ENCODE results near the gene VTI1A.

The VTI1A gene

DNA sequence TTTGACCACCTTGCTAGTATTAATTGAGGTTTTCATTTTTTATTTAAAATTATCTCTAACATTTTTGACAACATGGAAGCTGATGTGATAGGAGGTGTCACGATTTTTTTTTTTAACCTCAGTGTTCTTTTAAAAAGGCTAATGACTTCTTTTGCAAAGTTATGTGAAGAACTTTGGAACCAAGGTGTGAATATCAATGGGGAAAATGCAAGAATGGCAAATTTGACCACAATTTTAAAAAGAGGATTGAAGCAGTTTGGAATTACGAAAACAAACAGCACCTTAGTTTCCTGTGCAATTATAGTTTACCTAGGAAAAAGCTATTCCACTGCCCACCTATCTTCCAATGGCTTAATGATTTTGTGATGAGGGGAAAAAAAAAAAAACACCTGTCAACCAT lies 232.4 kb downstream of the VTI1A start:
- no peak for DNase-seq (ENCODE audit: low spot score)

- no peak for DNase-seq (ENCODE audit: low spot score)
Observed at GRCh38 chr10:112680586-112680985, 233.6 kb downstream of the VTI1A start.

- no peak for DNase-seq (ENCODE audit: low spot score)
Observed at GRCh38 chr10:112687647-112688046, 240.6 kb downstream of the VTI1A start.

DNA sequence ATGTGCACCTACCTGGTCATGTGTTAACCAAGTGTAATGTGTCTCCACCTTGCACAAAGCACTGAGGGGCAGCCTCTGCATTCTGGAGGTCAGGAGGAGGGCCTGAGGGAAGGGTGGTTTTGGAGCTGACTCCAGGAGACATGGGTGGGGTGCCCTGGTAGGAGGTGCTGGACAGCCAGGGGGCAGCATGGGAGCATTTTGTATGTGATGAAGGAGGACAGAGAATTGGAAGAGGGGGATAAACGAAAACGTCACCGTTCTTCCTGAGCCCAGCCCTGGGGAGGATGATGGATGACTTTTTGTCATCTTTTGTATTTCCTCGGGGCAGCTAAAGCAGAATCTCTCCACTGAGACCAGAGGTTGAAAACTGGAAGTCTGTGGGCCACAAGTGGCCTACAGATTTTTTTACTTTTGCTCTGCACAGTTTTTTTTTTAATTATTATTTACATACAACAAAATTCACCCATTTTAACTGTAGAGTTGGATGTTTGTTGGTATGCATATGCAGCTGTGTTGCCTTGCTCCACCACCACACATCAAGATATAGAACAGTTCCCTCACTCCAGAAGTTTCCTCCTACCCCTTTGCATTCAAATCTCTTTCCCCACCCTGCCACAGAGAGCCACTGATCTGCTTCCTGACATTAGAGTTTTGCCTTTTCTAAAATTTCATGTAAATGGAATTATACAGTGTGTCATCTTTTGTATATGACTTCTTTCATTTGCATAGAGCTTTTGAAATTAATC lies 242.5 kb downstream of the VTI1A start:
- DNase-seq (ENCODE audit: low spot score): no peak

GRCh38 chr10:112695539-112695938 lies 248.5 kb downstream of the VTI1A start:
- DNase-seq (ENCODE audit: low spot score): no peak

GRCh38 chr10:112696592-112696991 lies 249.6 kb downstream of the VTI1A start:
- no peak for DNase-seq (ENCODE audit: low spot score)

GRCh38 chr10:112698133-112698817 lies 251.3 kb downstream of the VTI1A start:
- no peak for DNase-seq (ENCODE audit: low spot score)

GRCh38 chr10:112698818-112699164 lies 251.8 kb downstream of the VTI1A start:
- DNase-seq (ENCODE audit: low spot score): no peak

- no peak for DNase-seq (ENCODE audit: low spot score)
Observed at GRCh38 chr10:112700215-112700671, 253.2 kb downstream of the VTI1A start.

DNA sequence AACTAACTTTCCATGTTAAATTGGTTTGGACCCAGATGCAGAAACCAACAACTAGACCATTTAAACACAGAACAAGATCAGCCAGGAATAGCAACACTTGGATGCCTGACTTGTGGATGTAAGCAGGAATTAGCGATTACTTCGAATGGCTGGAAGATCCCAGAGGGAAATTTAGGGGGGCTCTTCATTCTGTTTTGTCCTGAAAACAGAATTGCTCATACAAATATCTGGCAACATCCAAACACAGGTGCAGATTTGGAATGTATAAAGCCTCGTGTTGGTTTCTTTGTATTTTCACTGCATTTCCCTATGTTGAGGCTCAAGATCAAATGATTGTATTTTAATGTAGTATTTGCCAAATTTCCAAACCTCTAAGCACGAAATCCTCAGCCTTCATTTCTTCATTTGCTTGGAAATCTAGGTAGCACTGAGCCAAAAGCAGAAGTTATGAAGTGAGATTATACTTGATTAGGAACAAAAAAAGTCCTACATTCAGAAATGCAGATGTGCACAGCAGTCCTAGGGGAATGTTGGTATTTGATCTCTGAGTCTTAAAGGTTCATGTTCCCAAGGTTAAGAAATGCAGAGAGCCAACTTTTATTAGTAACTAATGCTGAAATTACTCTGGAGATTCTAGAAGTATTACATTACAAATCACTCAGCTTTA lies 254.3 kb downstream of the VTI1A start:
- DNase-seq (ENCODE audit: low spot score): no peak

DNA sequence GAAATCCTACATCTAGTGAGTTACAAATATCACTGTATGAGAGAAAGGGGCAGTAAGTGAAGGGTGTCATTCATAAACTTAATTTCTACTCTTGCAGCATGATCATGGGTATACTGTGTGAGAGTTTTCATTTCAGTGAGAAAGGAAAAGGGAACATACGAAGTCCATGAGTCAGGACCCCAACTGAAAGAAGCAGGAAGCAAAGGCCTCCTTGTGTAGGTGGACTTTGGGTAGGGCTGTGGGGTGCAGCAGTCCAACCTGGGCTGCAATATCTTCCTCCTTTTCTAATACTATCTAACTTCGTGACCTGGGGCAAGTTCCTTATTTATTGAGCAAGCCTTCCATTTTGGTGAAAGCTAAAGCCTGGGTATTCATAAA lies 254.9 kb downstream of the VTI1A start:
- no peak for DNase-seq (ENCODE audit: low spot score)

GRCh38 chr10:112706577-112706976 lies 259.6 kb downstream of the VTI1A start:
- no peak for DNase-seq (ENCODE audit: low spot score)

- no peak for DNase-seq (ENCODE audit: low spot score)
Observed at GRCh38 chr10:112708461-112708860, 261.4 kb downstream of the VTI1A start.

DNA sequence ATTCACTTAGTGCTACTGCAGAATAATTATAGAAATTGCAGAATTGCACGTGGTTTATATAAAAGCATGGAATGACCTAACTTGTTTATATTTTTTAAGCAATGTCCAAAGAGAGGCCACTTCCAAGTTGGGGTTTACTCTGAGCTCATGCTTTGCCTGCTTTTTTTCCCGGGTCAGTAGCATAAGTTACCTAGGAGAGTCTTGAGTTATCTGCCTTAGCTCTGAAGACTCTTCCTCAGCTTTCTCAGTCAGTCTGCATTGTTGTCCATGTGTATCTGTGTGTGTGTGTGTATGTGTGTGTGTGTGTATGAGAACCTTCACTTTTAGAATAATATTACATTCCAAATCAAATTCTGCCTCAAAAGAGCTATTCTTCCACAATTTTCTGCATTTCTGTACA lies 263.5 kb downstream of the VTI1A start:
- DNase-seq (ENCODE audit: low spot score): no peak

GRCh38 chr10:112711366-112711765 lies 264.4 kb downstream of the VTI1A start:
- no peak for DNase-seq (ENCODE audit: low spot score)

DNA sequence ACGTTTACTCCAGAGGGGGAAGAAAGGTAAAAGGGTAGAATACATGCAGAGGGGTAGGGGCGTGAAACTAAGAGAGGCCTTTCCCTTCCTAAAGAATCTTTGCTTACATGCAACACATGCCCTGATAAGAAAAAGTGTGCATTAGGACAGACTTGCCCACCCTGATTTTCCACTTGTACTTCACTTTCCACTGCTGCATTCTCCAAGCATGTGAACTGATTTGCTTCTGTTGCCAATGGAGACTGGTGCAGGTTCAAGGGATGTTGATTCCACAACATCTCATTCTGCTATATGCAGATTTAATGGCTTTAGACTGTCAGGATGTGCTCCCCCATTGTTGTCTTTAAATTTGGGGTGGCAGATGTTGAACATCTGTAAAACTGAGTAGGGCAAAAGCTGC lies 265.5 kb downstream of the VTI1A start:
- DNase-seq (ENCODE audit: low spot score): no peak

DNA sequence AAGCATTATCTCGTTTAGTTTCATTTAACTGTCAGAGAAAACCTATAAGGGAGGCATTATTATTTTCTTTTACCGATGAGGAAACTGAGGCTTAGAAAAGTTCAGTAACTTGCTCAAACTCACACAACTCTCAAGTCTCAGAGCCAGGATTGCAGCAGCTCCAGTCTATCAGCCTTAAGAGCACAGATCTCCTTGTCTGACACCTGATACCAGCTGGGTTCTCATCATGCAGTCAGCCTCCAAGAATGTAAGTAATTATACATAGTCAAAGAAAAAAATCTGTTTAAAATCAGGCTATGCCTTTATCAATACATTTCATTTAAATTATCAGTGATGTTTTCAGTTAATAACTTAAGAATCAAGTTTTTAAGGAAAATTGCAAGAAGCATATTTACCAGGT lies 266.4 kb downstream of the VTI1A start:
- DNase-seq (ENCODE audit: low spot score): no peak

GRCh38 chr10:112715581-112715980 lies 268.6 kb downstream of the VTI1A start:
- no peak for DNase-seq (ENCODE audit: low spot score)

- no peak for DNase-seq (ENCODE audit: low spot score)
Observed at GRCh38 chr10:112716076-112716475, 269.1 kb downstream of the VTI1A start.

GRCh38 chr10:112716924-112717413 lies 270.0 kb downstream of the VTI1A start:
- no peak for DNase-seq (ENCODE audit: low spot score)

DNA sequence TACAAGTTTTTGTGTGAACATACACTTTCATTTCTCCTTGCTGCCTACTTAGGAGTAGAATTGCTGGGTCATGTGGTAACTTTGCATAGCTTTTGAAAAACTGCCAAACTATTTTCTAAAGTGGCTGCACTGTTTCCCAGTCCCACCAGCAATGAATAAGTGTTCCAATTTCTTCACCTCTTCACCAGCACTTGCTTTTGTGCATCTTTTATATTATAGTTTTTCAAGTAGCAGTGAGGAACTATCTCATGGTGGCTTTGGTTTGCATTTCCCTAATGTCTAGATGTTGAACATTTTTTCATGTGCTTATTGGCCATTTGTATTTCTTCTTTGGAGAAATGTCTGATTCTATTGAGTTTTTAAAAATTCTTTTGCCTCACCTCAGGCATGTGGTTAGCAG lies 273.2 kb downstream of the VTI1A start:
- no peak for DNase-seq (ENCODE audit: low spot score)

DNA sequence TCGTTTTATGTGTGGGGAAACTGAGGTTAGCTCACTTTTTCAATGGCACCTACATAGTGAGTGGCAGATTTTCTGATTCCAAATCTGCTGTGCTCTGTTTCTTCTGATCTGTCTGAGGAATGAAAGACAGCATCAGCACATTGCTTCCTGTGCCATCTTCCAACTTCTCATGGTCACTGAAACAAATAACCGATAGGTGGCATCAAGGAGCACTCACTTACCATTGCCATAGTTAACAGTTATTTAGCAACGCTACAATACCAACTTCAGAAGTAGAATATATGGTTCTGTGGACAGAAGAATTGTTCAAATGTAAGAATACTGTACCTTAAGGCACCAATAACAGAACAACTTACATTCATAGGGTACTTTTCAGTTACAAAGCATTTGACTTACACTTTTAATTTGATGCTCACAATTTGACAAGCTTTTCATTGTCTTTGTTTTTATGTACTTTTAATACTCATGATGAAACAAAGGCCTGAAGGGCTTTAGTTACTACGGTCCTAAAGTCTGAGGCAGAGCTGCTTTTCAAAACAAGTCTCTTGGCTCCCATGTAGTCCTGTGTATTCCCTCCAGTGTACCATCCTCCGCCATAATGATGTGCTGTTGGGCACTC lies 274.2 kb downstream of the VTI1A start:
- peak; percentile 31 for DNase-seq (ENCODE audit: low spot score)

GRCh38 chr10:112722758-112723157 lies 275.7 kb downstream of the VTI1A start:
- DNase-seq (ENCODE audit: low spot score): no peak
